Lower leg skin (tissue), 3 donors: ENCODE results near the gene NRG3.

Source experiments
- CTCF ChIP-seq, 3 donors: fragments of 450-650 bp; IDR thresholded peaks; one replicate each; pipeline ENCODE4 v1.5.1; 2016; ENCODE audit warnings: antibody characterized with exemption in 3 of 3, mild to moderate bottlenecking in 3 of 3, moderate library complexity in 2 of 3
- POLR2A ChIP-seq, 2 donors: fragments of 450-650 bp; IDR thresholded peaks; one replicate each; pipeline ENCODE4 v1.6.1; 2016 to 2017; ENCODE audit warnings: antibody characterized with exemption in 2 of 2, mild to moderate bottlenecking in 1 of 2, moderate library complexity in 1 of 2

- no peak for TF ChIP-seq POLR2A (IDR thresholded peaks at IDR 0.05)
- no peak for TF ChIP-seq CTCF (IDR thresholded peaks at IDR 0.05)
These were observed 1039.7 kb downstream of the NRG3 start for GRCh38 chr10:82914655-82915136.
